GM18498 (cell line): ENCODE measurements around the gene ARFGAP2.
"Not testable (repeated sequence)": the region's sequence is repeated elsewhere in the genome, so short reads cannot be mapped to it uniquely, and the experiment has no call there.

Experiments
- ATAC-seq: cut with Tn5 transposase; IDR thresholded peaks from one replicate; pipeline ENCODE4 v1.9.1; 2021; ENCODE audit warnings: mild to moderate bottlenecking, moderate library complexity; ENCODE audit not compliant: unreplicated experiment

Gene ARFGAP2

GRCh38 chr11:47118958-47119688, 57.6 kb downstream of the ARFGAP2 start:
- not testable (repeated sequence) for ATAC-seq
